Measurements from ENCODE around the gene UGT1A9.

UGT1A9 gene

GRCh38 chr2:233686928-233687327 lies 15.2 kb downstream of the UGT1A9 start:
- H2AFZ ChIP-seq (ENCODE audit: insufficient read depth, low read length, poor library complexity) = no peak overlapping the region
- H3K4me3 ChIP-seq (ENCODE audit: low read depth, low read length) = no peak overlapping the region
- no peak overlapping the region for H2BK120ac ChIP-seq (ENCODE audit: insufficient read depth, low read length, poor library complexity)
- no peak overlapping the region for H2AK5ac ChIP-seq (ENCODE audit: low read length)
- H3K27me3 ChIP-seq (ENCODE audit: insufficient read depth, low read length) = no peaks in the 10 kb centered on the region
- H3K79me2 ChIP-seq (ENCODE audit: control insufficient read depth, insufficient read depth, low read length, poor library complexity) = no peaks in the 10 kb centered on the region
- no peak overlapping the region for H3K14ac ChIP-seq (ENCODE audit: low read length)
- H3K4me2 ChIP-seq (ENCODE audit: low read length) = no peak overlapping the region
- no peak for DNase-seq
- H2BK5ac ChIP-seq (ENCODE audit: low read depth, low read length, poor library complexity) = no peak overlapping the region
- H3K23ac ChIP-seq (ENCODE audit: low read length) = no peak overlapping the region
- no peak overlapping the region for H4K91ac ChIP-seq (ENCODE audit: low read depth, low read length)
- no peak overlapping the region for H3K18ac ChIP-seq (ENCODE audit: low read length)
- H3K27ac ChIP-seq (ENCODE audit: low read depth, low read length) = no peak overlapping the region
- H4K8ac ChIP-seq (ENCODE audit: low read depth, low read length) = no peak overlapping the region
- no peak overlapping the region for H2BK12ac ChIP-seq (ENCODE audit: low read length)
- no CpG with 5 or more reads among the region's 5 CpGs for WGBS (ENCODE audit: extremely low coverage, insufficient coverage, insufficient read length)
- no peaks in the 10 kb centered on the region for H3K9me3 ChIP-seq (ENCODE audit: insufficient read depth, low read depth, low read length)
- H3K9ac ChIP-seq (ENCODE audit: low read length) = no peak overlapping the region
- no peaks in the 10 kb centered on the region for H3K36me3 ChIP-seq (ENCODE audit: control insufficient read depth in 1 of 2, insufficient read depth in 2 of 2, low read length in 2 of 2)
- H3K4me1 ChIP-seq (ENCODE audit: control insufficient read depth in 1 of 2, insufficient read depth in 2 of 2, low read length in 2 of 2) = no peaks in the 10 kb centered on the region
- no peaks in the 10 kb centered on the region for H3K79me1 ChIP-seq (ENCODE audit: low read length)
- no peak overlapping the region for H4K12ac ChIP-seq (ENCODE audit: low read depth, low read length)
- no peak overlapping the region for H3K4ac ChIP-seq (ENCODE audit: low read depth, low read length)

GRCh38 chr2:233688341-233688740 lies 16.6 kb downstream of the UGT1A9 start:
- Histone ChIP-seq H3K4ac (ENCODE audit: low read depth, low read length) (no peak overlapping the region), H3K14ac (ENCODE audit: low read length) (no peak overlapping the region), H2BK5ac (ENCODE audit: low read depth, low read length, poor library complexity) (no peak overlapping the region), H3K9ac (ENCODE audit: low read length) (no peak overlapping the region), H3K23ac (ENCODE audit: low read length) (no peak overlapping the region), H3K9me3 (ENCODE audit: insufficient read depth, low read depth, low read length) (no peaks in the 10 kb centered on the region), H3K79me2 (ENCODE audit: control insufficient read depth, insufficient read depth, low read length, poor library complexity) (no peaks in the 10 kb centered on the region), H2BK12ac (ENCODE audit: low read length) (no peak overlapping the region), H2AFZ (ENCODE audit: insufficient read depth, low read length, poor library complexity) (no peak overlapping the region), H4K91ac (ENCODE audit: low read depth, low read length) (no peak overlapping the region), H3K27me3 (ENCODE audit: insufficient read depth, low read length) (no peaks in the 10 kb centered on the region), H3K27ac (ENCODE audit: low read depth, low read length) (no peak overlapping the region), H2BK120ac (ENCODE audit: insufficient read depth, low read length, poor library complexity) (no peak overlapping the region), H3K36me3 (ENCODE audit: control insufficient read depth in 1 of 2, insufficient read depth in 2 of 2, low read length in 2 of 2) (no peaks in the 10 kb centered on the region), H4K12ac (ENCODE audit: low read depth, low read length) (no peak overlapping the region), H3K4me1 (ENCODE audit: control insufficient read depth in 1 of 2, insufficient read depth in 2 of 2, low read length in 2 of 2) (no peaks in the 10 kb centered on the region), H3K79me1 (ENCODE audit: low read length) (no peaks in the 10 kb centered on the region), H3K4me3 (ENCODE audit: low read depth, low read length) (no peak overlapping the region), H4K8ac (ENCODE audit: low read depth, low read length) (no peak overlapping the region), H3K4me2 (ENCODE audit: low read length) (no peak overlapping the region), H3K18ac (ENCODE audit: low read length) (no peak overlapping the region), H2AK5ac (ENCODE audit: low read length) (no peak overlapping the region)
- no peak for DNase-seq
- no CpG with 5 or more reads among the region's 5 CpGs for WGBS (ENCODE audit: extremely low coverage, insufficient coverage, insufficient read length)

- H2AK5ac ChIP-seq (ENCODE audit: low read length) = no peak overlapping the region
- no peak overlapping the region for H3K23ac ChIP-seq (ENCODE audit: low read length)
- no peaks in the 10 kb centered on the region for H3K79me2 ChIP-seq (ENCODE audit: control insufficient read depth, insufficient read depth, low read length, poor library complexity)
- H2BK120ac ChIP-seq (ENCODE audit: insufficient read depth, low read length, poor library complexity) = no peak overlapping the region
- H3K9me3 ChIP-seq (ENCODE audit: insufficient read depth, low read depth, low read length) = no peaks in the 10 kb centered on the region
- H3K9ac ChIP-seq (ENCODE audit: low read length) = no peak overlapping the region
- no peak overlapping the region for H3K27ac ChIP-seq (ENCODE audit: low read depth, low read length)
- no peak overlapping the region for H4K8ac ChIP-seq (ENCODE audit: low read depth, low read length)
- H3K79me1 ChIP-seq (ENCODE audit: low read length) = no peaks in the 10 kb centered on the region
- H3K4ac ChIP-seq (ENCODE audit: low read depth, low read length) = no peak overlapping the region
- H3K36me3 ChIP-seq (ENCODE audit: control insufficient read depth in 1 of 2, insufficient read depth in 2 of 2, low read length in 2 of 2) = no peaks in the 10 kb centered on the region
- H3K4me3 ChIP-seq (ENCODE audit: low read depth, low read length) = no peak overlapping the region
- H4K91ac ChIP-seq (ENCODE audit: low read depth, low read length) = no peak overlapping the region
- H4K12ac ChIP-seq (ENCODE audit: low read depth, low read length) = no peak overlapping the region
- no peak overlapping the region for H2BK12ac ChIP-seq (ENCODE audit: low read length)
- no peaks in the 10 kb centered on the region for H3K4me1 ChIP-seq (ENCODE audit: control insufficient read depth in 1 of 2, insufficient read depth in 2 of 2, low read length in 2 of 2)
- H3K14ac ChIP-seq (ENCODE audit: low read length) = no peak overlapping the region
- H3K4me2 ChIP-seq (ENCODE audit: low read length) = no peak overlapping the region
- no peak for DNase-seq
- no peak overlapping the region for H2BK5ac ChIP-seq (ENCODE audit: low read depth, low read length, poor library complexity)
- no peak overlapping the region for H2AFZ ChIP-seq (ENCODE audit: insufficient read depth, low read length, poor library complexity)
- no peak overlapping the region for H3K18ac ChIP-seq (ENCODE audit: low read length)
- H3K27me3 ChIP-seq (ENCODE audit: insufficient read depth, low read length) = no peaks in the 10 kb centered on the region
Observed at GRCh38 chr2:233689031-233689430, 17.3 kb downstream of the UGT1A9 start.

- H2AFZ ChIP-seq (ENCODE audit: insufficient read depth, low read length, poor library complexity) = no peak overlapping the region
- no peak overlapping the region for H3K4ac ChIP-seq (ENCODE audit: low read depth, low read length)
- H3K79me2 ChIP-seq (ENCODE audit: control insufficient read depth, insufficient read depth, low read length, poor library complexity) = no peaks in the 10 kb centered on the region
- H3K23ac ChIP-seq (ENCODE audit: low read length) = no peak overlapping the region
- H2BK120ac ChIP-seq (ENCODE audit: insufficient read depth, low read length, poor library complexity) = no peak overlapping the region
- no peak overlapping the region for H3K4me3 ChIP-seq (ENCODE audit: low read depth, low read length)
- no peak overlapping the region for H4K12ac ChIP-seq (ENCODE audit: low read depth, low read length)
- H3K9me3 ChIP-seq (ENCODE audit: insufficient read depth, low read depth, low read length) = no peaks in the 10 kb centered on the region
- no peak overlapping the region for H2BK12ac ChIP-seq (ENCODE audit: low read length)
- H3K27me3 ChIP-seq (ENCODE audit: insufficient read depth, low read length) = no peaks in the 10 kb centered on the region
- no peaks in the 10 kb centered on the region for H3K79me1 ChIP-seq (ENCODE audit: low read length)
- H3K27ac ChIP-seq (ENCODE audit: low read depth, low read length) = no peak overlapping the region
- no peak overlapping the region for H3K4me2 ChIP-seq (ENCODE audit: low read length)
- H3K18ac ChIP-seq (ENCODE audit: low read length) = no peak overlapping the region
- no peak overlapping the region for H3K9ac ChIP-seq (ENCODE audit: low read length)
- H4K8ac ChIP-seq (ENCODE audit: low read depth, low read length) = no peak overlapping the region
- WGBS (ENCODE audit: extremely low coverage, insufficient coverage, insufficient read length) = no CpG with 5 or more reads among the region's 3 CpGs
- H2BK5ac ChIP-seq (ENCODE audit: low read depth, low read length, poor library complexity) = no peak overlapping the region
- no peaks in the 10 kb centered on the region for H3K4me1 ChIP-seq (ENCODE audit: control insufficient read depth in 1 of 2, insufficient read depth in 2 of 2, low read length in 2 of 2)
- no peak overlapping the region for H2AK5ac ChIP-seq (ENCODE audit: low read length)
- H3K14ac ChIP-seq (ENCODE audit: low read length) = no peak overlapping the region
- no peaks in the 10 kb centered on the region for H3K36me3 ChIP-seq (ENCODE audit: control insufficient read depth in 1 of 2, insufficient read depth in 2 of 2, low read length in 2 of 2)
- H4K91ac ChIP-seq (ENCODE audit: low read depth, low read length) = no peak overlapping the region
- no peak for DNase-seq
Observed at GRCh38 chr2:233689501-233689900, 17.8 kb downstream of the UGT1A9 start.
